Bronchial epithelial cell (primary cell): ENCODE data around the gene MMS22L. TPM values are rescaled to one million over a fixed set of nuclear protein-coding genes. Genes with fewer than 3 reads are reported as not detected.

Experiments
- DNase-seq: peaks from one replicate; pipeline ENCODE4 v3.0.0-alpha.2; 2010; ENCODE audit warnings: low read depth
- FAIRE-seq: peaks from 2 replicates; lab custom pipeline; 2011; peaks lifted over from hg19 to GRCh38; lab: Jason Lieb, UNC
- H3K27me3 ChIP-seq: 2 replicates; pipeline ENCODE4 v1.5.1; 2011; ENCODE audit warnings: low read length; ENCODE audit not compliant: control insufficient read depth, insufficient read depth
- H3K36me3 ChIP-seq: 2 replicates; pipeline ENCODE4 v1.5.1; 2011; ENCODE audit warnings: low read length; ENCODE audit not compliant: control insufficient read depth, insufficient read depth
- H3K4me3 ChIP-seq: 2 replicates; pipeline ENCODE4 v1.5.1; 2011; ENCODE audit warnings: mild to moderate bottlenecking, low read depth, low read length, control low read depth
- CTCF ChIP-seq: IDR thresholded peaks from 2 replicates; pipeline ENCODE4 v1.5.1; 2011; ENCODE audit warnings: mild to moderate bottlenecking, moderate library complexity, low read length, control low read depth, inconsistent platforms; ENCODE audit not compliant: insufficient read depth, severe bottlenecking
- total RNA-seq: library from RNA; depleted of rRNA; stranded (reverse); fragments of >200 nt; gene quantifications from 2 replicates; pipeline ENCODE4 v1.2.1, GENCODE V29; 2014

The MMS22L gene
- total RNA-seq, 1 donor from 2014 or later = 8.4 TPM

- TF ChIP-seq CTCF = no peak
- no peaks in the 10 kb centered on the region for H3K27me3 ChIP-seq
- no peak overlapping the region for H3K4me3 ChIP-seq
- DNase-seq (peak; percentile 33), FAIRE-seq (peak; percentile 50)
- H3K36me3 ChIP-seq = no peaks in the 10 kb centered on the region
Measured at GRCh38 chr6:97095311-97095850, 187.6 kb downstream of the MMS22L start.

- no peaks in the 10 kb centered on the region for H3K27me3 ChIP-seq
- no peak for TF ChIP-seq CTCF
- peak; percentile 31 for DNase-seq
- FAIRE-seq = no peak
- no peak overlapping the region for H3K4me3 ChIP-seq
- no peaks in the 10 kb centered on the region for H3K36me3 ChIP-seq
Measured at GRCh38 chr6:97094376-97094775, 188.6 kb downstream of the MMS22L start.

GRCh38 chr6:97092673-97093305 is 190.2 kb downstream of the MMS22L start:
- no peak for DNase-seq

More at GRCh38 chr6:97092673-97093305, 190.2 kb downstream of the MMS22L start:
- Histone ChIP-seq H3K36me3 (no peaks in the 10 kb centered on the region), H3K4me3 (no peak overlapping the region), H3K27me3 (no peaks in the 10 kb centered on the region)
- no peak for FAIRE-seq
- TF ChIP-seq CTCF = no peak
